ENCODE results near the gene TSPEAR. TPM values are rescaled to one million over a fixed set of nuclear protein-coding genes. Genes with fewer than 3 reads are reported as not detected.

Gene TSPEAR
- total and polyA plus RNA-seq, 2 of the 13 experiments (the other 11 are each of a cell fraction or from before 2014, with no cell fraction given), result 0.07 to 0.32 TPM

GRCh38 chr21:44626673-44627143, 84.7 kb downstream of the TSPEAR start, which contains the start of gene KRTAP10-9 (continued):
- TF ChIP-seq, protein P1, sequence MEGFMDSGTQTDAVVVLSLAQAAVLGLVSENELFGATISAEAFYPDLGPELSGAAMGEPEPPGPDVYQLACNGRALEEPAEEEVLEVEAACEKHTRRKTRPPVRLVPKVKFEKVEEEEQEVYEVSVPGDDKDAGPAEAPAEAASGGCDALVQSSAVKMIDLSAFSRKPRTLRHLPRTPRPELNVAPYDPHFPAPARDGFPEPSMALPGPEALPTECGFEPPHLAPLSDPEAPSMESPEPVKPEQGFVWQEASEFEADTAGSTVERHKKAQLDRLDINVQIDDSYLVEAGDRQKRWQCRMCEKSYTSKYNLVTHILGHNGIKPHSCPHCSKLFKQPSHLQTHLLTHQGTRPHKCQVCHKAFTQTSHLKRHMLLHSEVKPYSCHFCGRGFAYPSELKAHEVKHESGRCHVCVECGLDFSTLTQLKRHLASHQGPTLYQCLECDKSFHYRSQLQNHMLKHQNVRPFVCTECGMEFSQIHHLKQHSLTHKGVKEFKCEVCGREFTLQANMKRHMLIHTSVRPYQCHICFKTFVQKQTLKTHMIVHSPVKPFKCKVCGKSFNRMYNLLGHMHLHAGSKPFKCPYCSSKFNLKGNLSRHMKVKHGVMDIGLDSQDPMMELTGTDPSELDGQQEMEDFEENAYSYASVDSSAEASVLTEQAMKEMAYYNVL (CRISPR knock-in tag; IDR thresholded peaks at IDR 0.05; ENCODE audit: borderline replicate concordance), result no peak
- TF ChIP-seq PLRG1 (conservative IDR thresholded peaks at IDR 0.05) (no peak), ZNF713 (CRISPR knock-in tag; IDR thresholded peaks at IDR 0.05) (no peak)
- TF ChIP-seq, protein P2, sequence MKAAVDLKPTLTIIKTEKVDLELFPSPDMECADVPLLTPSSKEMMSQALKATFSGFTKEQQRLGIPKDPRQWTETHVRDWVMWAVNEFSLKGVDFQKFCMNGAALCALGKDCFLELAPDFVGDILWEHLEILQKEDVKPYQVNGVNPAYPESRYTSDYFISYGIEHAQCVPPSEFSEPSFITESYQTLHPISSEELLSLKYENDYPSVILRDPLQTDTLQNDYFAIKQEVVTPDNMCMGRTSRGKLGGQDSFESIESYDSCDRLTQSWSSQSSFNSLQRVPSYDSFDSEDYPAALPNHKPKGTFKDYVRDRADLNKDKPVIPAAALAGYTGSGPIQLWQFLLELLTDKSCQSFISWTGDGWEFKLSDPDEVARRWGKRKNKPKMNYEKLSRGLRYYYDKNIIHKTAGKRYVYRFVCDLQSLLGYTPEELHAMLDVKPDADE (CRISPR knock-in tag; IDR thresholded peaks at IDR 0.05), result no peak
- TF ChIP-seq, protein P3, sequence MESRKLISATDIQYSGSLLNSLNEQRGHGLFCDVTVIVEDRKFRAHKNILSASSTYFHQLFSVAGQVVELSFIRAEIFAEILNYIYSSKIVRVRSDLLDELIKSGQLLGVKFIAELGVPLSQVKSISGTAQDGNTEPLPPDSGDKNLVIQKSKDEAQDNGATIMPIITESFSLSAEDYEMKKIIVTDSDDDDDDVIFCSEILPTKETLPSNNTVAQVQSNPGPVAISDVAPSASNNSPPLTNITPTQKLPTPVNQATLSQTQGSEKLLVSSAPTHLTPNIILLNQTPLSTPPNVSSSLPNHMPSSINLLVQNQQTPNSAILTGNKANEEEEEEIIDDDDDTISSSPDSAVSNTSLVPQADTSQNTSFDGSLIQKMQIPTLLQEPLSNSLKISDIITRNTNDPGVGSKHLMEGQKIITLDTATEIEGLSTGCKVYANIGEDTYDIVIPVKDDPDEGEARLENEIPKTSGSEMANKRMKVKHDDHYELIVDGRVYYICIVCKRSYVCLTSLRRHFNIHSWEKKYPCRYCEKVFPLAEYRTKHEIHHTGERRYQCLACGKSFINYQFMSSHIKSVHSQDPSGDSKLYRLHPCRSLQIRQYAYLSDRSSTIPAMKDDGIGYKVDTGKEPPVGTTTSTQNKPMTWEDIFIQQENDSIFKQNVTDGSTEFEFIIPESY (CRISPR knock-in tag; IDR thresholded peaks at IDR 0.05), result no peak

DNA sequence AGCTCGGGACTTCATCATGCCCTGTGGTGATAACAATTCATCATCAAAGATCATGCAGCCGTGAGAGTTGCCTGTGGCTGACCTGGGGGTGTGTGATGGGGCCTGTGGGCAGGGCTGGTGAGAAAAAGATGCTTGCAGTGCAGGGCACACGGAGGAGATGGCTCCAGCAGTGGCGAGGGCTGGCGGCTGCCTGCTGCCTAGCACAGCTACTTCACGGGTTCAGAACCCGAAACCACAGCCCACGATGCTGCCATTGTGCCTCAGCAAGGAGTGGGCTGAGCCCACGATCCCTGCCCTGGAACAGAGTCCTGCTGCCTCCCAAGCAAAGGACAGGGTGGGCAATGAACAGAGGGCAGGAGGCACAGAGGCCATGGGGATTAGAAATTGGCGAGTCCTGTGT, 85.1 kb downstream of the TSPEAR start:
- BruUV-seq (replicated peaks), result no TSS peak
- Histone ChIP-seq H3K36me3 (replicated peaks in 1 of 2; ENCODE audit: control insufficient read depth in 1 of 2, insufficient read depth in 2 of 2, low read length in 2 of 2) (no peaks in the 10 kb centered on the region), H3K9me3 (ENCODE audit: low read length) (peaks cover 21% of the 10 kb centered on the region), H3K27me3 (ENCODE audit: control insufficient read depth in 1 of 2, insufficient read depth in 2 of 2, low read length in 2 of 2) (0 out of 5 replicates have a peak, but pooled peaks cover 0 to 6% of the 10 kb centered on the region in 2 experiments), H2AFZ (ENCODE audit: low read length) (no peak overlapping the region), H3K79me2 (ENCODE audit: insufficient read depth, low read length) (no peaks in the 10 kb centered on the region), H3K4me1 (ENCODE audit: insufficient read depth, low read length) (no peaks in the 10 kb centered on the region), H3K9ac (ENCODE audit: insufficient read depth, low read depth, low read length) (no peak overlapping the region), H3K4me2 (ENCODE audit: low read depth, low read length) (no peak overlapping the region), H4K20me1 (ENCODE audit: insufficient read depth, low read length) (no peaks in the 10 kb centered on the region), H3K27ac (ENCODE audit: extremely low read length, insufficient read depth, low read length) (no peak overlapping the region), H3K4me3 (replicated peaks in 1 of 3; ENCODE audit: insufficient read depth in 1 of 3, low read depth in 2 of 3, low read length in 3 of 3) (no peak overlapping the region)
- in situ Hi-C loops (cut with HindIII; ENCODE audit: extremely low pct_ligation_motif_present, low pct_unique_long_range_greater_than_20kb) (no loop called here), intact Hi-C loops (cut with micrococcal nuclease; ENCODE audit: unreplicated experiment) (no loop called here)
- TF ChIP-seq ZBTB20 (CRISPR knock-in tag; IDR thresholded peaks at IDR 0.05; ENCODE audit: borderline replicate concordance, low read depth) (no peak), ZNF678 (CRISPR knock-in tag; IDR thresholded peaks at IDR 0.05) (no peak), NR2F2 (IDR thresholded peaks at IDR 0.05; ENCODE audit: borderline replicate concordance, low read depth) (no peak), ZNF292 (CRISPR knock-in tag; IDR thresholded peaks at IDR 0.05; ENCODE audit: borderline replicate concordance, low read depth) (no peak)
- TF ChIP-seq, protein P4, sequence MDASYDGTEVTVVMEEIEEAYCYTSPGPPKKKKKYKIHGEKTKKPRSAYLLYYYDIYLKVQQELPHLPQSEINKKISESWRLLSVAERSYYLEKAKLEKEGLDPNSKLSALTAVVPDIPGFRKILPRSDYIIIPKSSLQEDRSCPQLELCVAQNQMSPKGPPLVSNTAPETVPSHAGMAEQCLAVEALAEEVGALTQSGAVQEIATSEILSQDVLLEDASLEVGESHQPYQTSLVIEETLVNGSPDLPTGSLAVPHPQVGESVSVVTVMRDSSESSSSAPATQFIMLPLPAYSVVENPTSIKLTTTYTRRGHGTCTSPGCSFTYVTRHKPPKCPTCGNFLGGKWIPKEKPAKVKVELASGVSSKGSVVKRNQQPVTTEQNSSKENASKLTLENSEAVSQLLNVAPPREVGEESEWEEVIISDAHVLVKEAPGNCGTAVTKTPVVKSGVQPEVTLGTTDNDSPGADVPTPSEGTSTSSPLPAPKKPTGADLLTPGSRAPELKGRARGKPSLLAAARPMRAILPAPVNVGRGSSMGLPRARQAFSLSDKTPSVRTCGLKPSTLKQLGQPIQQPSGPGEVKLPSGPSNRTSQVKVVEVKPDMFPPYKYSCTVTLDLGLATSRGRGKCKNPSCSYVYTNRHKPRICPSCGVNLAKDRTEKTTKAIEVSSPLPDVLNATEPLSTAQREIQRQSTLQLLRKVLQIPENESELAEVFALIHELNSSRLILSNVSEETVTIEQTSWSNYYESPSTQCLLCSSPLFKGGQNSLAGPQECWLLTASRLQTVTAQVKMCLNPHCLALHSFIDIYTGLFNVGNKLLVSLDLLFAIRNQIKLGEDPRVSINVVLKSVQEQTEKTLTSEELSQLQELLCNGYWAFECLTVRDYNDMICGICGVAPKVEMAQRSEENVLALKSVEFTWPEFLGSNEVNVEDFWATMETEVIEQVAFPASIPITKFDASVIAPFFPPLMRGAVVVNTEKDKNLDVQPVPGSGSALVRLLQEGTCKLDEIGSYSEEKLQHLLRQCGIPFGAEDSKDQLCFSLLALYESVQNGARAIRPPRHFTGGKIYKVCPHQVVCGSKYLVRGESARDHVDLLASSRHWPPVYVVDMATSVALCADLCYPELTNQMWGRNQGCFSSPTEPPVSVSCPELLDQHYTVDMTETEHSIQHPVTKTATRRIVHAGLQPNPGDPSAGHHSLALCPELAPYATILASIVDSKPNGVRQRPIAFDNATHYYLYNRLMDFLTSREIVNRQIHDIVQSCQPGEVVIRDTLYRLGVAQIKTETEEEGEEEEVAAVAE (CRISPR knock-in tag; IDR thresholded peaks at IDR 0.05; ENCODE audit: borderline replicate concordance), result no peak
- FAIRE-seq (no peak), DNase-seq (ENCODE audit: low spot score) (no peak), ATAC-seq (no peak)
- CTCF ChIA-PET (ENCODE audit: low intra/inter-chr PET ratio, low total read pairs), result no interaction called here
- POLR2A ChIA-PET, result no interaction called here
- WGBS (ENCODE audit: low lambda C conversion rate), result 43% methylated on average over 8 of the region's 10 CpGs
